ENCODE results near the gene SKIL. TPM values are rescaled to one million over a fixed set of nuclear protein-coding genes. Genes with fewer than 3 reads are reported as not detected.

SKIL gene
- polyA plus RNA-seq, 4 donors = 10.6 to 47.6 (median 16.6) TPM

- H3K36me3 ChIP-seq (ENCODE audit: control insufficient read depth in 3 of 3, insufficient read depth in 2 of 3, low read depth in 1 of 3, low read length in 3 of 3) = peaks cover 0 to 5% (median 0%) of the 10 kb centered on the region in 3 donors
- peaks cover 3 to 24% (median 4%) of the 10 kb centered on the region in 3 donors for H3K4me1 ChIP-seq (ENCODE audit: control insufficient read depth in 3 of 3, insufficient read depth in 2 of 3, low read depth in 1 of 3, low read length in 2 of 3)
- FAIRE-seq (no peak), DNase-seq (peak; percentile 23 to 75)
- no peaks in the 10 kb centered on the region for H3K27me3 ChIP-seq (ENCODE audit: control insufficient read depth in 3 of 3, insufficient read depth in 3 of 3, low read length in 3 of 3)
- peak overlapping the region; percentile 42 to 98 (median 92) for H3K4me3 ChIP-seq (ENCODE audit: low read depth in 1 of 3, low read length in 3 of 3)
- H3K9me3 ChIP-seq (ENCODE audit: control insufficient read depth in 2 of 2, insufficient read depth in 1 of 2, low read depth in 1 of 2, low read length in 1 of 2) = no peaks in the 10 kb centered on the region
- peak overlapping the region; percentile 77 to 99 (median 96) for H3K27ac ChIP-seq (ENCODE audit: low read depth in 1 of 3, low read length in 2 of 3)
- WGBS, 3 donors = 7 to 17% (median 10%) methylated on average over 22 of the region's 22 CpGs
These were observed 1.5 kb upstream of the SKIL start for GRCh38 chr3:170355738-170356595.

DNA sequence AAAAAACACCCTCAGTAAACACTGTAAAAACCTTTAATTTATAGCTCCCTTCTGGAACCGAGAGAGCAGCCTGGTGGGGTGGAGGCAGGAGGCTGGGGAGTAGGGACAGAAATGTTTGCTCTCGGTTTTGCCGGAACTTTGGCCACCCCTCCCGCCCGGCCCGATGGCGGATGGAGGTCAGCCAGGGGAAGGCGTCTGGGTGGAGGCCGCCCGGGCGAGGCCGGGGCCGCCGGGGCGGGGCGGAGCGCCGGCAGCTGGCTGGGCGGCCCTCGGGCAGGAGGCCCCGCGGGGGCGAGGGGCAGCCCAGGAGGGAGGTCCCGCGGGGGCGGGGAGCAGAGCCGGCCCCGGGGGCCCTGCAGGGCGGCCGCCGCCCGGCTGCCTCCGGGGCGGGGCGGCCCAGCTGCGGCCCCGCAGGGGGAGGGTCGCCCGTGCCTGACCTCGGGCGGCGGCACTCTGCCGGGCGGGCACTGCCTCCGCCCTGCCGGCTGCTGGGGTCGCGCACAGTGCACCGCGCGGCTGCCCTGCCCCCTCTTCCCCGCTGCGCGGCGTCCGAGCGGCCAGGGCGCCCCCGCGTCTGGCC is 829 bp upstream of the SKIL start:
- FAIRE-seq = no peak
- 0 to 1% (median 1%) methylated on average over 7 to 60 of the region's 60 CpGs for WGBS, 3 donors

DNA sequence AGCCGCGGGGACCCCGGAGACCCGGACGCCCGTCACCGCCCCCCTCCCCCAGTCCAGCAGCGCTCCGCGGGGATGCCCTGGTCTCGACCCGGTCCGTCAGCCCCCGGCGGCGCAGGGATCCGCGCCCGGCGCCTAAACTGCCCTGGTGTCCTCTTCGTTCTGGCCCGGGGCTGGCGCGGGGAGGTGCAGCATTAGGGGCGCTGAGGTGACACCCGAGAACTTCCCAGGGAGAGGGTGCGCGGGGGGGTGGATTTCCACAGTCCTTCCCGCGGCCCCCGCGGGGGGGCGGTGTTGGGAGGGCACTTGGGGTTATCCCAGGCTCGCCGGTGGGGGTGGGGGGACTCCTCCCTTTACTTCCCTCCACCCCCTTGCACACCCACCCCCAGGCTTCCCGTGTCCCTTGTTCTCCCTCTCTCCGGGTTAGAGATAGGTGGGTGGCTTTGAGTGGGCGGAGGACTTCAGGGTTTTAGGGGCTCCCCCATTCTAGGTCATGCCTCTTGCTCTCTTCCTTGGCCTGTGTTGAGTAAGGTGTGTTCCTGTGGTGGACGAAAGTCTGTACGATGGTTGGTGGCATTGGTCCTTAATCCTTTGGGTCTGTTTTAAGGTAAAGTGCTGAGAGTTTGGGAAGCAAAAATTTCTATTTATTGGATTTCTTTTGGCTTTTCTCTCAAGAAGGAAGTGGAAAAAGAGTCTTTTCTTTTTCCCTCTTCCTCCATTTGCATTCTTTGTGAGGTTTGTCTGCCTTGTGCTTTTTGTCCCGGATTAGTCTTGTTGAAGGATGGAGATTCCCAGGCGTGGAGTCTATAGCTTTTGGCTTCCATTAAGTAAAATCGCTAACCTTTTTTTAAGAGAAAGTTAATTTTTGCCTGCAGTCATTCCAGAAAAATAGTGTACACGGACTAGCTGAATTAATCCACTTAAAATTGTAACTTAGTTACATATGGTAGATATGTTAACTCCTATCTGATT is 811 bp downstream of the SKIL start:
- 3 to 9% (median 6%) methylated on average over 28 to 44 of the region's 44 CpGs for WGBS, 3 donors
- peak overlapping the region; percentile 66 to 98 (median 92) for H3K4me3 ChIP-seq (ENCODE audit: low read depth in 1 of 3, low read length in 3 of 3)
- peaks cover 7 to 30% (median 10%) of the 10 kb centered on the region in 3 donors for H3K4me1 ChIP-seq (ENCODE audit: control insufficient read depth in 3 of 3, insufficient read depth in 2 of 3, low read depth in 1 of 3, low read length in 2 of 3)

More for the DNA sequence above, 829 bp upstream of the SKIL start:
- Histone ChIP-seq H3K27me3 (ENCODE audit: control insufficient read depth in 3 of 3, insufficient read depth in 3 of 3, low read length in 3 of 3) (no peaks in the 10 kb centered on the region), H3K4me3 (ENCODE audit: low read depth in 1 of 3, low read length in 3 of 3) (peak overlapping the region; percentile 42 to 98 (median 92)), H3K27ac (ENCODE audit: low read depth in 1 of 3, low read length in 2 of 3) (peak overlapping the region; percentile 77 to 99 (median 96)), H3K9me3 (ENCODE audit: control insufficient read depth in 2 of 2, insufficient read depth in 1 of 2, low read depth in 1 of 2, low read length in 1 of 2) (no peaks in the 10 kb centered on the region), H3K4me1 (ENCODE audit: control insufficient read depth in 3 of 3, insufficient read depth in 2 of 3, low read depth in 1 of 3, low read length in 2 of 3) (peaks cover 6 to 28% (median 8%) of the 10 kb centered on the region in 3 donors), H3K36me3 (ENCODE audit: control insufficient read depth in 3 of 3, insufficient read depth in 2 of 3, low read depth in 1 of 3, low read length in 3 of 3) (peaks cover 0 to 7% (median under 1%) of the 10 kb centered on the region in 3 donors)
- DNase-seq = peak; percentile 83 to 97

DNA sequence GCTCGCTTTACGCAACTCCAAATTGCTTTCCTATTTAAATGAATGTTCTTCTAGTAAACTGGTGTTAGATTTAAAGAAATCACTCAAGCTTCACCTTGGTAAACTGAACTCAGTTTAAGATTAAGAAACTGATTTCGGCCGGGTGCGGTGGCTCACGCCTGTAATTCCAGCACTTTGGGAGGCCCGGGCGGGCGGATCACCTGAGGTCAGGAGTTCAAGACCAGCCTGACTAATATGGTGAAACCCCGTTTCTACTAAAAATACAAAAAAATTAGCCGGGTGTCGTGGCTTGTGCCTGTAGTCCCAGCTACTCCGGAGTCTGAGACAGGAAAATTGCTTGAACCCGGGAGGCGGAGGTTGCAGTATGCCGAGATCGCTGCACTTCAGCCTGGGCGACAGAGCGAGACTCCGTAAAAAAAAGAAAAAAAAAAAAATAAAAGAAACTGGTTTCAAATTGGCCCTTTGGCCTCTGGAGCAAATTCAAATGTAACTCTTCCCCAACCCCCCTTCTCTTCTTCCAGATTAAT is 1.7 kb downstream of the SKIL start:
- peak overlapping the region in 2 of 3 donors; percentile 16 to 99 for H3K27ac ChIP-seq (ENCODE audit: low read depth in 1 of 3, low read length in 2 of 3)
- DNase-seq (no peak), FAIRE-seq (no peak)
- H3K9me3 ChIP-seq (ENCODE audit: control insufficient read depth in 2 of 2, insufficient read depth in 1 of 2, low read depth in 1 of 2, low read length in 1 of 2) = no peaks in the 10 kb centered on the region
- peak overlapping the region in 2 of 3 donors; percentile 25 to 66 for H3K4me3 ChIP-seq (ENCODE audit: low read depth in 1 of 3, low read length in 3 of 3)
- WGBS, 3 donors = 56 to 75% (median 66%) methylated on average over 20 of the region's 20 CpGs
- peaks cover 0 to 24% (median 6%) of the 10 kb centered on the region in 3 donors for H3K36me3 ChIP-seq (ENCODE audit: control insufficient read depth in 3 of 3, insufficient read depth in 2 of 3, low read depth in 1 of 3, low read length in 3 of 3)
- no peaks in the 10 kb centered on the region for H3K27me3 ChIP-seq (ENCODE audit: control insufficient read depth in 3 of 3, insufficient read depth in 3 of 3, low read length in 3 of 3)
- H3K4me1 ChIP-seq (ENCODE audit: control insufficient read depth in 3 of 3, insufficient read depth in 2 of 3, low read depth in 1 of 3, low read length in 2 of 3) = peaks cover 7 to 30% (median 10%) of the 10 kb centered on the region in 3 donors

More for the DNA sequence above, 811 bp downstream of the SKIL start:
- FAIRE-seq = no peak
- H3K27me3 ChIP-seq (ENCODE audit: control insufficient read depth in 3 of 3, insufficient read depth in 3 of 3, low read length in 3 of 3) = no peaks in the 10 kb centered on the region
- DNase-seq = peak; percentile 69 to 90
- no peaks in the 10 kb centered on the region for H3K9me3 ChIP-seq (ENCODE audit: control insufficient read depth in 2 of 2, insufficient read depth in 1 of 2, low read depth in 1 of 2, low read length in 1 of 2)
- H3K27ac ChIP-seq (ENCODE audit: low read depth in 1 of 3, low read length in 2 of 3) = peak overlapping the region; percentile 99 to 100 (median 99)
- H3K36me3 ChIP-seq (ENCODE audit: control insufficient read depth in 3 of 3, insufficient read depth in 2 of 3, low read depth in 1 of 3, low read length in 3 of 3) = peaks cover 0 to 15% (median 4%) of the 10 kb centered on the region in 3 donors

GRCh38 chr3:170360466-170360865 is 3.0 kb downstream of the SKIL start:
- H3K4me3 ChIP-seq (ENCODE audit: low read depth in 1 of 3, low read length in 3 of 3) = no peak overlapping the region
- FAIRE-seq = no peak
- WGBS, 3 donors = 83 to 90% (median 89%) methylated on average over 5 of the region's 5 CpGs

DNA sequence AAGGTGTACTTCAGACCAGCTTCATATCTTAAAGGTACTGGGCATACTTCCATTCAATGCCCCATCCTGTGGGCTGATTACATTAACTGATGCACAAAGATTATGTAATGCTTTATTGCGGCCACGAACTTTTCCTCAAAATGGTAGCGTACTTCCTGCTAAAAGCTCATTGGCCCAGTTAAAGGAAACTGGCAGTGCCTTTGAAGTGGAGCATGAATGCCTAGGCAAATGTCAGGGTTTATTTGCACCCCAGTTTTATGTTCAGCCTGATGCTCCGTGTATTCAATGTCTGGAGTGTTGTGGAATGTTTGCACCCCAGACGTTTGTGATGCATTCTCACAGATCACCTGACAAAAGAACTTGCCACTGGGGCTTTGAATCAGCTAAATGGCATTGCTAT is 3.4 kb downstream of the SKIL start:
- Histone ChIP-seq H3K27me3 (ENCODE audit: control insufficient read depth in 3 of 3, insufficient read depth in 3 of 3, low read length in 3 of 3) (no peaks in the 10 kb centered on the region), H3K4me1 (ENCODE audit: control insufficient read depth in 3 of 3, insufficient read depth in 2 of 3, low read depth in 1 of 3, low read length in 2 of 3) (peaks cover 7 to 21% (median 10%) of the 10 kb centered on the region in 3 donors), H3K9me3 (ENCODE audit: control insufficient read depth in 2 of 2, insufficient read depth in 1 of 2, low read depth in 1 of 2, low read length in 1 of 2) (no peaks in the 10 kb centered on the region), H3K4me3 (ENCODE audit: low read depth in 1 of 3, low read length in 3 of 3) (no peak overlapping the region), H3K36me3 (ENCODE audit: control insufficient read depth in 3 of 3, insufficient read depth in 2 of 3, low read depth in 1 of 3, low read length in 3 of 3) (peaks cover 0 to 31% (median 8%) of the 10 kb centered on the region in 3 donors), H3K27ac (ENCODE audit: low read depth in 1 of 3, low read length in 2 of 3) (peak overlapping the region in 1 of 3 donors; percentile 23)
- WGBS, 3 donors = 27 to 51% (median 46%) methylated on average over 5 of the region's 5 CpGs
- FAIRE-seq (no peak), DNase-seq (peak in 1 of 2 donors; percentile 56)

More at GRCh38 chr3:170360466-170360865, 3.0 kb downstream of the SKIL start:
- Histone ChIP-seq H3K27ac (ENCODE audit: low read depth in 1 of 3, low read length in 2 of 3) (no peak overlapping the region), H3K36me3 (ENCODE audit: control insufficient read depth in 3 of 3, insufficient read depth in 2 of 3, low read depth in 1 of 3, low read length in 3 of 3) (peaks cover 0 to 27% (median 8%) of the 10 kb centered on the region in 3 donors), H3K9me3 (ENCODE audit: control insufficient read depth in 2 of 2, insufficient read depth in 1 of 2, low read depth in 1 of 2, low read length in 1 of 2) (no peaks in the 10 kb centered on the region), H3K4me1 (ENCODE audit: control insufficient read depth in 3 of 3, insufficient read depth in 2 of 3, low read depth in 1 of 3, low read length in 2 of 3) (peaks cover 7 to 25% (median 10%) of the 10 kb centered on the region in 3 donors), H3K27me3 (ENCODE audit: control insufficient read depth in 3 of 3, insufficient read depth in 3 of 3, low read length in 3 of 3) (no peaks in the 10 kb centered on the region)
- no peak for DNase-seq

DNA sequence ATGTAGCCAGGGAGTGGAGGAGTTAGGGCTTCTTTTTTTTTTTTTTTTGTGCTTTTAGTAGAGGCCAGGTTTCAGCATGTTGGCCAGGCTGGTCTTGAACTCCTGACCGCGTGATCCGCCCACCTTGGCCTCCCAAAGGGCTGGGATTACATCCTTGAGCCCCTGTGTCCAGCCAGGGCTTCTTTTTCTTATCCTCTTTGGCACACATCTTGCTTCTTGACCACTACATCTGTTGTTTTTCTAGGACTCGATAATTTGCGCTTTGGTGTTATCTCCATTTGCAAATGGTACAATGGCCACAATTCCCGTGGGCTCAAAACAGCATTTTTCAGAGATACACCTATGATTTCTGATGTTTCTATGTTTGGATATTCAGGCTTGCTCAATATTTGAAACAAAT is 4.2 kb downstream of the SKIL start:
- Histone ChIP-seq H3K9me3 (ENCODE audit: control insufficient read depth in 2 of 2, insufficient read depth in 1 of 2, low read depth in 1 of 2, low read length in 1 of 2) (no peaks in the 10 kb centered on the region), H3K27me3 (ENCODE audit: control insufficient read depth in 3 of 3, insufficient read depth in 3 of 3, low read length in 3 of 3) (no peaks in the 10 kb centered on the region), H3K36me3 (ENCODE audit: control insufficient read depth in 3 of 3, insufficient read depth in 2 of 3, low read depth in 1 of 3, low read length in 3 of 3) (peaks cover 0 to 34% (median 8%) of the 10 kb centered on the region in 3 donors), H3K27ac (ENCODE audit: low read depth in 1 of 3, low read length in 2 of 3) (no peak overlapping the region), H3K4me3 (ENCODE audit: low read depth in 1 of 3, low read length in 3 of 3) (no peak overlapping the region), H3K4me1 (ENCODE audit: control insufficient read depth in 3 of 3, insufficient read depth in 2 of 3, low read depth in 1 of 3, low read length in 2 of 3) (peaks cover 7 to 20% (median 10%) of the 10 kb centered on the region in 3 donors)
- WGBS, 3 donors = 82 to 95% (median 93%) methylated on average over 6 of the region's 6 CpGs
- no peak for DNase-seq
- no peak for FAIRE-seq
